ENCODE measurements around the gene KLRD1. TPM values are rescaled to one million over a fixed set of nuclear protein-coding genes. Genes with fewer than 3 reads are reported as not detected.
"Not testable (repeated sequence)": the region's sequence is repeated elsewhere in the genome, so short reads cannot be mapped to it uniquely, and the experiment has no call there.

The KLRD1 gene
- total RNA-seq, 2 experiments from 2014 or later, result 0.27 TPM; not detected in 1

- peaks cover 12% of the 10 kb centered on the region for H3K4me1 Mint-ChIP-seq
- H3K27me3 Mint-ChIP-seq, result peaks cover 17% of the 10 kb centered on the region
- POLR2A ChIA-PET, result no interaction called here
- H3K4me3 Mint-ChIP-seq, result no peak overlapping the region
- DNase-seq, result no peak
- CTCF ChIA-PET, result interaction anchor here (1.0 to 1.1 kb wide), 2 partner anchors 162 to 229 kb away, joined by 3 to 4 read pairs; no protein-coding TSS in a partner anchor
- H3K9me3 Mint-ChIP-seq, result peaks cover 7% of the 10 kb centered on the region
- H3K27ac Mint-ChIP-seq, result no peak overlapping the region
- peaks cover 7% of the 10 kb centered on the region for H3K36me3 Mint-ChIP-seq (ENCODE audit: low read depth)
Observed at GRCh38 chr12:10365696-10366405, 58.2 kb downstream of the KLRD1 start.

GRCh38 chr12:10366875-10367274, 59.2 kb downstream of the KLRD1 start:
- H3K9me3 Mint-ChIP-seq, result peaks cover 7% of the 10 kb centered on the region
- ChIA-PET POLR2A (no interaction called here), CTCF (interaction anchor here (0.6 to 1.1 kb wide), 3 partner anchors 78 to 230 kb away, joined by 3 to 4 read pairs (median 4); no protein-coding TSS in a partner anchor)
- no peak overlapping the region for H3K4me3 Mint-ChIP-seq
- H3K27ac Mint-ChIP-seq, result no peak overlapping the region
- peaks cover 7% of the 10 kb centered on the region for H3K36me3 Mint-ChIP-seq (ENCODE audit: low read depth)
- no peak for DNase-seq
- H3K27me3 Mint-ChIP-seq, result peaks cover 11% of the 10 kb centered on the region
- peaks cover 12% of the 10 kb centered on the region for H3K4me1 Mint-ChIP-seq

GRCh38 chr12:10367714-10368113, 60.0 kb downstream of the KLRD1 start:
- H3K27me3 Mint-ChIP-seq; H3K9me3 Mint-ChIP-seq; DNase-seq; H3K4me3 Mint-ChIP-seq; H3K27ac Mint-ChIP-seq; POLR2A ChIA-PET; H3K36me3 Mint-ChIP-seq (ENCODE audit: low read depth): not testable (repeated sequence)
- peaks cover 14% of the 10 kb centered on the region for H3K4me1 Mint-ChIP-seq
- CTCF ChIA-PET, result interaction anchor here (0.6 kb wide), 1 partner anchor 1990 kb away, joined by 3 read pairs; no protein-coding TSS in a partner anchor

GRCh38 chr12:10368206-10369171, 60.8 kb downstream of the KLRD1 start:
- ChIA-PET POLR2A (no interaction called here), CTCF (interaction anchor here (0.6 kb wide), 1 partner anchor 1991 kb away, joined by 3 read pairs; no protein-coding TSS in a partner anchor)
- Mint-ChIP-seq H3K9me3 (peaks cover 7% of the 10 kb centered on the region), H3K27ac (no peak overlapping the region), H3K4me3 (no peak overlapping the region), H3K36me3 (ENCODE audit: low read depth) (peaks cover 7% of the 10 kb centered on the region), H3K4me1 (peaks cover 18% of the 10 kb centered on the region), H3K27me3 (peaks cover 3% of the 10 kb centered on the region)
- no peak for DNase-seq

- Mint-ChIP-seq H3K4me3 (no peak overlapping the region), H3K27me3 (peaks cover 3% of the 10 kb centered on the region), H3K36me3 (ENCODE audit: low read depth) (peaks cover 7% of the 10 kb centered on the region), H3K9me3 (peaks cover 7% of the 10 kb centered on the region), H3K4me1 (peaks cover 18% of the 10 kb centered on the region), H3K27ac (no peak overlapping the region)
- no peak for DNase-seq
- ChIA-PET POLR2A (no interaction called here), CTCF (interaction anchor here (0.6 kb wide), 1 partner anchor 973 kb away, joined by 3 read pairs; no protein-coding TSS in a partner anchor)
Observed at GRCh38 chr12:10369557-10370415, 62.1 kb downstream of the KLRD1 start.

- H3K4me3 Mint-ChIP-seq; H3K27ac Mint-ChIP-seq; H3K36me3 Mint-ChIP-seq (ENCODE audit: low read depth); DNase-seq; POLR2A ChIA-PET; H3K27me3 Mint-ChIP-seq; CTCF ChIA-PET; H3K9me3 Mint-ChIP-seq: not testable (repeated sequence)
- peaks cover 18% of the 10 kb centered on the region for H3K4me1 Mint-ChIP-seq
Observed at GRCh38 chr12:10371893-10372535, 64.3 kb downstream of the KLRD1 start.

GRCh38 chr12:10372559-10372958, 64.9 kb downstream of the KLRD1 start:
- peaks cover 5% of the 10 kb centered on the region for H3K36me3 Mint-ChIP-seq (ENCODE audit: low read depth)
- H3K27ac Mint-ChIP-seq, result no peak overlapping the region
- POLR2A ChIA-PET, result no interaction called here
- H3K4me3 Mint-ChIP-seq, result no peak overlapping the region
- H3K4me1 Mint-ChIP-seq, result peaks cover 18% of the 10 kb centered on the region
- H3K9me3 Mint-ChIP-seq, result peaks cover 5% of the 10 kb centered on the region
- H3K27me3 Mint-ChIP-seq, result peaks cover 3% of the 10 kb centered on the region
- CTCF ChIA-PET, result no interaction called here
- no peak for DNase-seq

- ChIA-PET POLR2A (no interaction called here), CTCF (no interaction called here)
- Mint-ChIP-seq H3K9me3 (no peaks in the 10 kb centered on the region), H3K27me3 (no peaks in the 10 kb centered on the region), H3K4me1 (peaks cover 11% of the 10 kb centered on the region), H3K36me3 (ENCODE audit: low read depth) (no peaks in the 10 kb centered on the region), H3K27ac (no peak overlapping the region), H3K4me3 (no peak overlapping the region)
- DNase-seq, result no peak
Observed at GRCh38 chr12:10374624-10375018, 67.0 kb downstream of the KLRD1 start.

- H3K9me3 Mint-ChIP-seq; POLR2A ChIA-PET; H3K4me3 Mint-ChIP-seq; H3K4me1 Mint-ChIP-seq; H3K27me3 Mint-ChIP-seq; H3K27ac Mint-ChIP-seq; H3K36me3 Mint-ChIP-seq (ENCODE audit: low read depth); DNase-seq; CTCF ChIA-PET: not testable (repeated sequence)
Observed at GRCh38 chr12:10378737-10379136, 71.1 kb downstream of the KLRD1 start.

Other genes with a start within 250 kb of the KLRD1 start
- not detected for gene CLEC1A, start 208.9 kb upstream of the KLRD1 start, total RNA-seq
- gene CLEC7A, start 177.7 kb upstream of the KLRD1 start, total RNA-seq, result not detected
- gene OLR1, start 135.7 kb upstream of the KLRD1 start, total RNA-seq, result not detected
- gene TMEM52B, start 128.8 kb upstream of the KLRD1 start, total RNA-seq, result not detected
- 1 to 10 TPM; 5.5 to 6.3 TPM for gene GABARAPL1, start 95.0 kb upstream of the KLRD1 start, total RNA-seq
- under 1 TPM; 0.12 TPM for gene KLRK1, start 82.2 kb downstream of the KLRD1 start, total RNA-seq
- not detected for gene KLRC4, start 101.9 kb downstream of the KLRD1 start, total RNA-seq
- gene KLRC3, start 112.7 kb downstream of the KLRD1 start, total RNA-seq, result not detected
- not detected for gene KLRC2, start 128.1 kb downstream of the KLRD1 start, total RNA-seq
- gene KLRC1, start 145.5 kb downstream of the KLRD1 start, total RNA-seq, result not detected
- gene EIF2S3B, start 198.0 kb downstream of the KLRD1 start, total RNA-seq, result 1 to 10 TPM in 1 of 2 experiments, under 1 TPM in 1; 0.97 to 1.0 TPM

Data from activated CD4-positive, alpha-beta T cell treated with anti-CD3 and anti-CD28 coated beads, Interleukin-2, amount 10 ng/mL, durations not matched to agents 7 days and 5 days (primary cell).